Iris pigment epithelial cell (primary cell): ENCODE results near the gene YKT6.

Experiments
- DNase-seq: peaks from one replicate; pipeline ENCODE4 v3.0.0-alpha.2; 2011; ENCODE audit warnings: low read depth

The YKT6 gene

GRCh38 chr7:44261240-44261639 lies 60.5 kb downstream of the YKT6 start:
- DNase-seq, result no peak

- no peak for DNase-seq
These were observed 61.3 kb downstream of the YKT6 start for GRCh38 chr7:44262031-44262430.

GRCh38 chr7:44263326-44264082 lies 62.7 kb downstream of the YKT6 start:
- no peak for DNase-seq
